Fibroblast of villous mesenchyme (primary cell): ENCODE results near the gene C1orf159. TPM values are rescaled to one million over a fixed set of nuclear protein-coding genes. Genes with fewer than 3 reads are reported as not detected.

Experiments used
- DNase-seq: peaks from one replicate; pipeline ENCODE4 v3.0.0-alpha.2; 2010; ENCODE audit warnings: low read depth
- H3K4me3 ChIP-seq: 2 replicates; pipeline ENCODE4 v1.5.1; 2011; ENCODE audit warnings: low read depth, mild to moderate bottlenecking, low read length
- CTCF ChIP-seq: IDR thresholded peaks from 2 replicates; pipeline ENCODE4 v1.5.1; 2012; ENCODE audit warnings: low read depth, mild to moderate bottlenecking, low read length; ENCODE audit not compliant: insufficient read depth
- total RNA-seq: library from RNA; depleted of rRNA; stranded (reverse); fragments of >200 nt; gene quantifications from 2 replicates; pipeline ENCODE4 v1.2.3, GENCODE V29; 2012

Gene C1orf159
- total RNA-seq, 1 donor, result 6.5 TPM

GRCh38 chr1:1148569-1148968 is 32.7 kb upstream of the C1orf159 start:
- H3K4me3 ChIP-seq, result no peak overlapping the region
- TF ChIP-seq CTCF, result no peak
- DNase-seq, result no peak

- no peak for DNase-seq
- no peak for TF ChIP-seq CTCF
- H3K4me3 ChIP-seq, result no peak overlapping the region
Observed at GRCh38 chr1:1148061-1148460, 32.2 kb upstream of the C1orf159 start.

- DNase-seq, result no peak
- H3K4me3 ChIP-seq, result no peak overlapping the region
- TF ChIP-seq CTCF, result no peak
Observed at GRCh38 chr1:1146596-1146995, 30.7 kb upstream of the C1orf159 start.

- TF ChIP-seq CTCF, result no peak
- H3K4me3 ChIP-seq, result no peak overlapping the region
- no peak for DNase-seq
Observed at GRCh38 chr1:1146026-1146425, 30.1 kb upstream of the C1orf159 start.

GRCh38 chr1:1145547-1145914 is 29.6 kb upstream of the C1orf159 start:
- TF ChIP-seq CTCF, result no peak
- no peak for DNase-seq
- H3K4me3 ChIP-seq, result no peak overlapping the region

GRCh38 chr1:1144843-1145546 is 29.1 kb upstream of the C1orf159 start:
- H3K4me3 ChIP-seq, result no peak overlapping the region
- TF ChIP-seq CTCF, result no peak
- no peak for DNase-seq
